AG20443 (cell line): ENCODE data around the gene ACOT13.
"Not testable (repeated sequence)": the region's sequence is repeated elsewhere in the genome, so short reads cannot be mapped to it uniquely, and the experiment has no call there.

Experiments used
- DNase-seq: peaks from one replicate; pipeline ENCODE4 v3.0.0; 2012; ENCODE audit warnings: low spot score, mixed read lengths

Gene ACOT13

DNA sequence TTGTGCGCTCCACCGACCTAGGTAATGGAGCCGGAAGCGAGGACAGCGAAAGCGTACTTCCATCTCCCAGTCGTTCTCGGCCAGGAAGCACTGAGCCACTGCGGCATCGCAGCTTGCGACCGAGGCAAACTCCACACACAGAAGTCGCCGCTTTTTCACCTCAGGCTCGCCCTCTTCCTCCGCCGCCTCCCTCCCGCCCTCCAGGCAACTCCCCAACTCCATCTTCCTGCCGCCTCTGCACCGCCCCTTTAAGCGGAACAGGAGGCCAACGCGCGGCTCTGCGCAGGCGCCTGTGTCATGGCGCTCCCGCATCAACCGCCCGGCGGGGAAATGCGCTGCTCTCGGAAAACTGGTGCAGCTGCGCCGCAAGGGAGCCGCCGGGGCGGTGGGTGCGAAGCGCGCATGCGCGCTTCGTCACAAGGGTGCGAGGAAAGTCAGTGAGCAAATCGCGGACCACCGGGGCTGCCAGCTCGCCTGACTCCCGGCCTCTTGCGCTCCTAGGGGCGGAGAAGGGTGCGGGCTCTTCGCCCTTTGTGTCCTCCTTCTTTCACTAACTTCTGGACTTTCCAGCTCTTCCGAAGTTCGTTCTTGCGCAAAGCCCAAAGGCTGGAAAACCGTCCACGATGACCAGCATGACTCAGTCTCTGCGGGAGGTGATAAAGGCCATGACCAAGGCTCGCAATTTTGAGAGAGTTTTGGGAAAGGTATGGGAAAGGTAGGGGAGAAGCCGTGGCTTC lies at the start of gene ACOT13, which contains the start of gene TDP2:
TSS of gene ACOT13 (plus strand) at position 437 of the 737 bp plus-strand sequence. CDS start at position 624, 187 bp downstream.
TSS of gene TDP2 (minus strand) at position 259 of the 737 bp plus-strand sequence. CDS start at position 222, 37 bp downstream.
- DNase-seq = peak; percentile 100

DNA sequence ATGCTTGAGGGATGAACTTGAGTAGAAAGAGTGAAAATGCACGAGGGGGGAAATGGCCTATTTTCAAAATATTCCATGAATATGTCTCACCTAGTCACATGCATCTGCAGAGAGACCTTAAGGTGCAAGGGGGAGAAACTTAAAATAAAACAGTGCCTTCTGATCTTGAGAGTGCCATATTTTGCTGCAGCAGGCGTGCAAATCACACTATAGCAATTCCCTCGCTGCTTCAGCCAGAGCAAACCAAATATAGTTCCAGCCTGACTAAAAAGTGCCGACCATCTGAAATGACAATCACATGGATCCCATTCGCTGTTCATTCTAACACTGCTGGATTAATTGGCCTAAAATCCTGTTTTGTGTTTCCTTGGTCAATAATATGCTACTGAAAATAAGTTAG lies 47.2 kb upstream of the ACOT13 start:
- DNase-seq = no peak

DNA sequence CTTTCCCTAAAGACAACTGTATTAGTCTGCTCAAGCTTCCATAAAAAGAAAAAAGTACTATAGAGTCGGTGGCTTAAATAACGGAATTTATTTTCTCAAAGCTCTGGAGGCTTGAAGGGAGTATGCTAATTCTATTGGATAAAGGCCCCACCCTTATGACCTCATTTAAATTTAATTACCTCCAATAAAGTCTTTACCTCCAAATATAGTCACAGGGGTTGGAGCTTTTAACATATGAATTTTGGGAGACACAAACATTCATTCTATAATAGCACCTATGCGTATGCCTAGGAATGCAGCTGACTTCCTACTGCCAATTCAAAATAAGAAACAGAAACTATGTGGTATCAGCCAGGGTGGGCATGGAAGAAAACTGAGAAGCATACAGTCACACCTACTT lies 46.2 kb upstream of the ACOT13 start:
- DNase-seq = no peak

DNA sequence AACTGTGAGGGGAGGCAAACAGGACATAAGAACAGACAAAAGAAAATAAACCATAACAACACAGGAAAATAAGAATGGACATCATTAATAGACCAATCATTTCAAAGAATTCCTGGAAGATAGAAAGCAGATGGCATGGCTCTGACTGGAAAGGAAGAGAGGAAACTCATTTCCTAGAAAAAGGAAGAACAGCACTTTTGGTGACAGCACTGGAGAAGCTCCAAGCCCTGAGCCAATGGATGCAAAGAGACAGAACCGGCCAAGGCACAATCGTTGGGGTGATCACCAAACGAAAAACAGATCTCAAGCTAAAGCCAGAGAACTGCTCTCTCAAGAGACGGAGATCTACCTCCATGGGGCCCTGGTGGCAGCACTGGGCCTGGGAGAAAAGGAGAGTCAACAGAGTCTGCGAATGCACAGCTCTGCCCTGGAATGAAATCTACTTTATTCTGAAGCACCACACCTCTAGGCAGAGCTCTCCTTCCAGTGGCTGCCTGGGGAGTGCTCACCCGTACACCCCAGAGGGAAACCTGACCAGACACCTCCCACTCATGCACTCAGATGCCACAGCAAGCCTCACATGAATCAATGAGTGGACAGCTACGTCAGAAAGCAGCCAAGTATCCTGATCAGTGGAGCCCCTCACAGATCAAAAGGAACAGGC lies 45.1 kb upstream of the ACOT13 start:
- DNase-seq = no peak

DNA sequence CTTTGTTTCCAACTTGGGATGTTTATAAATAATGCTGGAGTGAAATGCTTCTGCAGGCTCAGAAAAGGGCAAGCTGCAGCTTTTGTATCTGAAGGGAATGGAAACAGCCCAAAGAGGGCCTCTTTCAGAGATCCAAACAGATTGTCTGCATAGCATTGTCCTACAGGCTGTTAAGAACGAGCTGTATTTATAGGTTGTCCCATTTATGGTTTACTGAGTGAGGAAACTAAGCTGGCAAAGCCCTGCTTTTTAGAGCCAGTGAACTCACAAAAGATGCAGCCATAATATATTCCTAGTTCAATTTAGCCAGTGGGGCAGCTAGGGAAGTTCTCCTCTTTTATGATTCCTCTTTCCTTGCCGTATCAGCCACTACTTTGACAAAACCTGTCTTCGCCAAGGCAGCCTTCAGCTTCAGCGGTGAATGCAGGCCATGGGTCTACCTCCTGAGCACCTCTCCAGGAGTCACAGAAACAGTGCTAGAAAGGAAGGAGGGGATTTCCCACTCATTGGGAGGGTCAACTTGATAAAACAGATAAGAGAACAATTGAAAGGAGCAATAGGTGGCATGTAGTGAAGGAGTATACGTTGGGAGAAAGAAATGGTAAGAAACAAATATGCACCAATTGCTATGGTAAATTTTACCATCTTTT lies 35.9 kb upstream of the ACOT13 start:
- no peak for DNase-seq

DNA sequence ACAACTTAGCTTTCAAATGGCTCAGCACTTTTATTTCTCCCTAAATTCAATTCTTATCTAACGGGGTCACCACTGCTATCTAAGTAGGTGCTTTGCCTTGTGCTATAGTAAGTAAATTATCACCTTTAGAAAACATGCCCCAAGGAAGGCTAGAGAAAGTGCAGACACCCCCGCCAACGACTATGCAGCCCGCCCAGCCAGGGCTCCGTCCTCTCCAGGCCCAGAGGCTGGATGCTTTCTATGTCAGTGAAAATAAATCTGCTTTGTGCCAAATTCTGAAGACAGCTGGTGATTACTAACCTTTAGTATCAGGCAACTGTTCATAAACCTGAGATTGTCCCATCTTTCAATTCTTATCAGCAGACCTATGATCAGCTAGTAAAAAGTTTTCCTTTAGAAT lies 35.2 kb upstream of the ACOT13 start:
- no peak for DNase-seq

DNA sequence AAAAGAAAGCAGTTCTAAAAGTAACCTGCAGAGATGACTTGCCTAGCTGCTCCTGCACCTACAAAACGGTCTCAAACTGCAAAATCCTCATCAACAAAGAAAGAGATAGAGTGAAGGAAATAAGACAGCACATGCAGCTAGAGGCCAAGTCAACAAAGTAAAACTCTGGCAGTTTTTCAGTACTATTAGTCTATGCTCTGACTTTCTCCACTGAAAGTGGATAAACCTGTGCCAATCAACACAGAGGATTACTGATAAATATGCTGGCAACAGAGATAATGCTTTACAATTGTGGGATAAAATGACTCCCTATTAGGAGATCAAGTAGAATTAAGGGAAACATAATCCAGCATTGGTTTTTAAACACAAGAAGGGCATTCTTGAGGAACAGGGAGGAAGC lies 34.3 kb upstream of the ACOT13 start:
- DNase-seq = no peak

DNA sequence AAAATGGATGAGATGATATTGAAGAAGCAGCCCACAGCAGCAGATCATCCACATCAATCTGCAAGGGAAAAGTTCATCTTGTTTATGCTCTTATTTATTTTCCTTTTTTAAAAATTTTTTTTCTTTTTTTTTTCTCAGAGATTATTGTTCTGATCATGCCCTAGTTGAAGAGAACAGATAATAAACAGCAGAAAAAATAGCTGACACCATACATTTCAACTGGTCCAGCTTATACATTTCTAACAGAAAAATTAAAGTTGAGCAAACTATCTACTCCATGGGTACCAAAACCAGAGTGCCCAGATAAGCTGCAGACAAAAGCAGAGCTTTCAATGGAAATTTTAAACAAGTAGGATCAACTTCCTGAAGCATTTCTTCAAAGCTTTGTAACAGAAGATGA lies 30.2 kb upstream of the ACOT13 start:
- DNase-seq = no peak

DNA sequence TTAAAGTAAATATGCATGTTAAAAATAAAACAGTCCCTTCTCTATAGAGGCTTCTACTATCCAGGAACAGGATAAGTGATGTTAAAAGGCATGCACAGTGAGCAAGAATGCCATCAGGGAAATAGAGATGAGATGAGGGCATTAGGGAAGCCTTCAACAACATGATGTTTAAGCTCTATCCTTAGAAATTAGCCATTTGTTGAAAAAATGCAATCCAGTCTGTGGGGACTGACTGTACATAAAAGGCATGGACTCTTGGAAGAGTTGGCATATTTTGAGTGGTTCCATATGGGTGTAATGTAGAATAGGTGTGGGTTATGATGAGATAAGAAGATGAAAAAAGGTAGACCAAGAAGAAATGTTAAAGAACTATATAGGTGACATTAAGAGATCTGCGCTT lies 26.7 kb upstream of the ACOT13 start:
- no peak for DNase-seq

DNA sequence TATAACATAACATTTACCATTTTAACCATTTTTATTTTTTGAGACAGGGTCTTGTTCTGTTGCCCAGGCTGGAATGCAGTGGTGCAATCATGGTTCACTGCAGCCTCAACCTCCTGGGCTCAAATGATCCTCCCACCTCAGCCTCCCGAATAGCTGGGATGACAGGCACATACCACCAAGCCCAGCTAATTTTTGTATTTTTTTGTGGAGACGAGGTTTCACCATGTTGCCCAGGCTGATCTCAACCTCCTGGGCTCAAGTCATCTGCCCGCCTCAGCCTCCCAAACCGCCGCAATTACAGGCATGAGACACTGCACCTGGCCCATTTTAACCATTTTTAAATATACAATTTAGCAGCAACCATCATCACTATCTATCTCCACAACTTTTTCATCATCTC lies 26.2 kb upstream of the ACOT13 start:
- not testable (repeated sequence) for DNase-seq

DNA sequence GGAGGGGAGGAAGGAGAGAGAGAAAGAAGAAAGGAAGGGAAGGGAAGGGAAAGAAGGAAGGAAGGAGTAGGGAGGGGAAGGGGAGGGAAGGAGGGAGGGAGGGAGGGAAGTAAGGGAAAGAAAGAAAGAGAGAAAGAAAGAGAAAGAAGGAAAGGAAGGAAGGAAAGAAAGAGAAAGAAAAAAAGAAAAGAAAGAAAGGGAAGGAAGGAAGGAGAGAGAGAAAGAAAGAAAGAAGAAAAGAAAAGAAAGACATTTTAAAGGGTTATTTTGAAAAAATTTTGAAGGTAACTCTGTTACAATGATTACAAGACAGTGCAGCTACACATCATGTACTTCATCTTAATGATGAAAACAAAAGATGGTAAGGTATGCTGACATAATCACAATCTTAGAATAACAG lies 24.8 kb upstream of the ACOT13 start:
- DNase-seq = no peak

DNA sequence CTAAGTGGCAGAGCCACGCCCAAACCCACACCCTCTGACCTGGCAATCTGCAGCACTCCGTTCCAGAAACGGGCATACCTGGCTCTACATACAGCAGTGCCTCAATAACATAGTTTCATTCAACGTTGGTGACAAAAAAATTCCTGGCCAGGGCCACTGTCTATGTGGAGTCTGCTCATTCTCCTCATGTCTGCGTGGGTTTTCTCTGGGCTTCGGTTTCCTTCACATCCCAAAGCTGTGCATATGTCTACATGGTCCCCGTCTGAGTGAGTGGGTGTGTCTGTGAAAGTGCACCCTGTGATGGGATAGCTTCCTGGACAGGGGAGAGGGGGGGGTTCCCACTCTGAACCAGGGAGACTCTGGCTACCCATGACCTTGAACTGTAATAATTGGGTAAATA lies 23.0 kb upstream of the ACOT13 start:
- DNase-seq = no peak

DNA sequence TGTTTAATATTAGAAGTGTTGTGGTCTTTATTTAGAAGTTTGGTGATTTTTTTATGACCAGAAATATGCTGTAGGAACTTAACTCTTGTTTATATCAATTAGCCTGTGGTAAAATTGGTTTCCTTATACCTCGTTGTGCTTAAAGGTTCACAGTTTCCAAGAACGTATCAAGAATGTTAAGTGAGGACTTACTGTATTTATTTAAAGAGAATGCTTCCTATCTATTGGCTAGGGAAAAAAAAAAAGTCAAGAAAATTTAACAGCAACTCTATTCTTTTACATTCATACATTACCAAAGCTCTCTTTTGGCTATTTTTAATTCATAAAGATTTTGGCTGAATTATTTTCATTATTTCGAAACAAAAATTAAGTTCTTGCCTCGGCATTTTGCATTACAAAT lies 22.5 kb upstream of the ACOT13 start:
- no peak for DNase-seq

DNA sequence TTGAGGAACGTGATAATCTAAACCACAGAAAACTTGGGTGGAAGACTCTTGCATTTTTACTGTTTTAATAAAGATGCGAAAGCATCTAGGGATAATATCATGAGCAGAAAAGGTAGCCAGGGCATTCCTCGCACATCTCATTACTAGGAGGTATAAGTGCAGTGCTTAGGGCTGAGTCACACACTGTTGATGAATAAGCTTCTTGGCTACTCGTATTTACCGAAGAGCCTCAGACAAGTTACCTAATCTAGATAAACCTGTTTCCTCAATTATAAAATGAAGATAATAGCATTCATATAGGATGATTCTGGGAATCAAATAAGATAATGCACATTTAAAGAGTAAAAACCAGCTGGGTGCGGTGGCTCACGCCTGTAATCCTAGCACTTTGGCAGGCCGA lies 20.1 kb upstream of the ACOT13 start:
- DNase-seq = no peak

DNA sequence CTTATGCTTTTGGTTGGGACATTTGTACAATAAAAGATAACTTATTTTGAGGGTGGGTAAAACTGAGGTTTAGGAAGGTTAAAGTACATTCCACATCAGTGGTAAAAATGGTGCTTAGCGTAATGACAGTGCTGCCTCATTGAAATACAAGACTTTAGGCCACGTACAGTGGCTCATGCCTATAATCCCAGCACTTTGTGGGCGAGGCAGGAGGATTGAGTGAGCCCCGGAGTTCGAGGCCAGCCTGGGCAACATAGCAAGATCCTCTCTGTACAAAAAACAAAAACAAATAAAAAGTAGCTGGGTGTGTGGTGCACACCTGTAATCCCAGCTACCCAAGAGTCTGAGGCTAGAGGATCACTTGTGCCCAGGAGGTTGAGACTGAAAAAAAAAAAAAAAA lies 18.6 kb upstream of the ACOT13 start:
- no peak for DNase-seq

DNA sequence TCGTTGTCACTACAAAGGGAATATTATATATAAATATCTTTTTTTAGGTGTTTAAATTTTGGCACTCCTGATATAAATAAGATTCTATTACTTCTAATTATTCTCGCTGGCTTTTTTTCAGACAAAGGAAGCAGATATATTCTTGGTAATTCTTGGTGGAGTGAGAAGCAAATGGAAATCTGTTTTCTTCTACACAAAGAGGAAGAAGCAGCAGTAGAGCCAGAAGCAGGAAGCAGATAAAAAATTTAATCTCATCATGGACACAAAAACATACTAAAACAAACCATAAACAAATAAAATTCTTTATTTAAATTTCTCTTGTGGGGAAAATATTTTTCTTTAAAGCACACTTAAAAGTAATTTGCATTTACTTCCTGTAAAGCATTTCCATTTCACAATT lies 17.2 kb upstream of the ACOT13 start:
- DNase-seq = no peak

DNA sequence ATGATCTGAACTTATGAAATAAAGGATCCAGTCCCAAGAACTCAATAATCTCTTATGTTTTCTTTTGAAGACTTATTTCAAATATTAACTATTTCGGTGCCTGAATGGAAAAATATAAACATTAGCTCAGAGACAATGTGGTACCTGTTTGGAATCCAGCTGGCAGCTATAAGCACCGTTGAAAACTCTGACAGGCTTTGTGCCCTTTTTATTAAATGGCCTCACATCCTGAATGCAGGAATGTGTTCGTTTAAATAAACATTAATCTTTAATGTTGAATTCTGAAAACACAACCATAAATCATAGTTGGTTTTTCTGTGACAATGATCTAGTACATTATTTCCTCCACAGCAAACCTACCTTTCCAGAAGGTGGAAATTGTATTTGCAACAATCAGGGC lies 16.5 kb upstream of the ACOT13 start:
- no peak for DNase-seq

DNA sequence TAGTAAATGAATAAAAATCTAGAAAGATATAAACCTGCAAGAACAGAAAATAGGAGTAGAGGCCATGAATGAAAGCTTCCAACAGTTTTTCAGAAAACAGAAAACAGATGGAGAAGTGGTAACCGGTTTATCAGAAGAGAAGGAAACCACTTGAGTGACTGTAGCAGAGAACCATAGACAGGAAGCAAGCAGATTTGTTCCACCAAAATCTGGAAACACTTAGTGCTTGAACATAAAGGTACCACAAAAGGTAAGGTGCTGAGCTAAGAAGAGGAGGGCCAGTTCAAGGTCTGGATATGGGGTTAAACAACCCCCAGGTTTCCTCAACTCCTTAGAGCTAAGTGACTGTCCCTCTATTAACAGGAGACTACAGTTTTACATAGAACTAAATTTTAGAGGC lies 11.7 kb upstream of the ACOT13 start:
- no peak for DNase-seq

DNA sequence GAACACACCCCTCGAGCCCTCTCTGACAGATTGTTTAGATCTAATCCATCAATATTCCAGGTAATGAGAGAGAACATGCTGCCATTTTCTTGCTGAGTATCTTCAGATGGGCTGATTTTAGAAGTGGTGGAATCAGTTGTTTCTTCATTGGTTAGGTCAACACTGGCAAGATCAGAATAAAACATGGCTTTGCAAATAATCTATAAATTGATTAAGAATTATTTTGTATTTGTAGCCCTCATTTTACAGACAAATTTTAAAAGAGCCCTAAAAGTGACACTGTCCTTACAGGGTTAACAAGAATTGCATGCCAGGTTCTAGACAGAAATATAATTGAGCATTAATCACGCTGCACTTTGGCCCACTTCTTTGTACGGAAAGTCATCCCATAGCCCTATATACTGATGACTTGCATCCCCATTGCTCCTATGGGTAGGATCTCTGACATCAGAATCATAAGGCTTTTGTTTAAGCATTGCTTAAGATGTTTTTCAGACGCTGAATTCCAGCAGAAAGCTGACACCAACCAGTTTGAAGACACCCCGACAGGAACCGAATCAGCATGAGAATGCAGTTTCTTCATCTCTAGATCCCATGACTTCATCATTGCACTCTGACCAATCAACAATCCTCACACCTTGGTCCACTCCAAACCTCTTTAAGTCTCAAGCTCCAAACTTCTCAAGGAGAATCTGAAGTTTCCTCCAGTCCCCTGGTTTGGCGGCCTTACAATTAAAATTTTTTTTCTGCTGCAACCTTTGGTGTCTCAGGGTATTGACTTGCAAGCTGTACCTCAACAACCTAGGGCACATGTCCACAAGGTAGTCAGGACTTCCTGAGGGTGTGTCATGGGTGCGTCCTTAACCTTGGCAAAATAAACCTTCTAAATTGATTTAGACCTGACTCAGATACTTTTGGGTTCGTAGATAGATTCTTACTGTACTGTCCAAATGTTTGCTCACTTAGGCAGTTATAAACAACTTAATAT lies 8.0 kb upstream of the ACOT13 start:
- DNase-seq = peak; percentile 39

DNA sequence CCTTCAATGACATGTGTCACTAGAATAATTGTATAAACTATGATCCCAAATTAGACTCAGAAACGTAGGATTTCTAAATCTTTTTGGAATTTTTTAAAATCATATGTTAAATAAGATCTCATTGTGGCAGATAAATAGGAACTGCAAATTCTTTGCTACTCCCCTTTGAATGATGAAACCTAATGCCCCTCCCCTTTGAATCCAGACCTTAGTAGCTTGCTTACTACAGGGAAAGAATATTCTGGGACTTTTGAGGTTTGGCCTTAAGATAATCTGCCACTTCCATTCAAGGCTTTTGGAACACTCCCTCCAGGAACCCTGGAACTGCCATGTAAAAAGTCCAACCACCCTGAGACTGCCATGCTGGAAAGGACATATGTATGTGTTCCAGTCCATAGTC lies 7.3 kb upstream of the ACOT13 start:
- no peak for DNase-seq

DNA sequence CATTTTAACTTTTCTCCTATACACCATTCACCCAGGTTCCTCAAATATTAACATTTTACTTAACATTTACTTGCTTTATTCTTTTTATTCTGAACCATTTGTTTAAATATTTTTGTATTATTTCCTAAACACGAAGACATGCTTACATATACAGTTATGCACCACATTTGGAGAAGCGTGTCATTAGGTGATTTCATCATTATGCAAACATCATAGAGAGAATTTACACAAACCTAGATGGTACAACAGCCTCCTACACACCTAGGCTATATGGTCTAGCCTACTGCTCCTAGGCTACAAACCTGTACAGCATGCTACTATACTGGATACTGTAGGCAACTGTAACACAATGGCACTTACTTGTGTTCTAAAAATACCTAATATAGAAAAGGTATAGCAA lies 6.8 kb upstream of the ACOT13 start:
- DNase-seq = no peak

DNA sequence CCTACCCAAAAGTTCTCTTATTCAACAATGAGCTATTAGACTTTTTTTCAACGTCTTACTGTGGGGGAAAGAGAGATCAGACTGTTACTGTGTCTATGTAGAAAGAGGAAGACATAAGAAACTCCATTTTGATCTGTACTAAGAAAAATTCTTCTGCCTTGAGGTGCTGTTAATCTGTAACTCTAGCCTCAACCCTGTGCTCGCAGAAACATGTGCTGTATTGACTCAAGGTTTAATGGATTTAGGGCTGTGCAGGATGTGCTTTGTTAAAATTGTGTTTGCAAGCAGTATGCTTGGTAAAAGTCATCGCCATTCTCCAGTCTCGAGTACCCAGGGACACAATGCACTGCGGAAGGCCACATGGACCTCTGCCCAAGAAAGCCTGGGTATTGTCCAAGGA lies 5.1 kb upstream of the ACOT13 start:
- DNase-seq = not testable (repeated sequence)
